OCI-LY7 (cell line): ENCODE measurements around the gene HOXA3. TPM values are rescaled to one million over a fixed set of nuclear protein-coding genes. Genes with fewer than 3 reads are reported as not detected.

Experiments used
- BruUV-seq: library from RNA; stranded (reverse); fragments of 400-500 nt; replicated peaks from 2 replicates; lab custom pipeline; 2021; lab: Mats Ljungman, UMichigan
- CTCF ChIA-PET: fragments of 300-600 bp; sonication (Branson Sonifier 250); formaldehyde crosslinking; loops from one replicate; lab custom pipeline; 2022; ENCODE audit warnings: antibody characterized with exemption; ENCODE audit not compliant: unreplicated experiment; lab: Charles Lee
- POLR2A ChIA-PET: fragments of 300-600 bp; sonication (Branson Sonifier 250); formaldehyde crosslinking; loops from one replicate; lab custom pipeline; 2022; ENCODE audit warnings: antibody characterized with exemption; lab: Charles Lee
- DNase-seq: peaks from one replicate; pipeline ENCODE4 v3.0.0-alpha.2; 2015; ENCODE audit warnings: low spot score
- H2AFZ ChIP-seq: fragments of 200-600 bp; sonication (generic), shearing (Covaris generic); 2 replicates; pipeline ENCODE4 v1.6.1; 2014; ENCODE audit warnings: mild to moderate bottlenecking, antibody characterized with exemption, low read length, moderate library complexity
- H3K27ac ChIP-seq: fragments of 200-600 bp; sonication (generic); 2 replicates; pipeline ENCODE4 v1.5.1; 2014; ENCODE audit warnings: mixed run types, low read depth, mild to moderate bottlenecking, moderate library complexity, low read length, inconsistent platforms; ENCODE audit not compliant: poor library complexity, severe bottlenecking
- H3K36me3 ChIP-seq: fragments of 200-600 bp; sonication (generic); 2 replicates; pipeline ENCODE4 v1.6.1; 2014; ENCODE audit warnings: mild to moderate bottlenecking, antibody characterized with exemption, low read length, moderate library complexity, mixed read lengths; ENCODE audit not compliant: insufficient read depth
- H3K4me1 ChIP-seq: fragments of 200-600 bp; sonication (generic); 2 replicates; pipeline ENCODE4 v1.5.1; 2014; ENCODE audit warnings: mild to moderate bottlenecking, low read length; ENCODE audit not compliant: insufficient read depth, poor library complexity, severe bottlenecking
- H3K4me2 ChIP-seq: fragments of 200-600 bp; sonication (generic); 2 replicates; pipeline ENCODE4 v1.6.1; 2014; ENCODE audit warnings: mild to moderate bottlenecking, low read length
- H3K4me3 ChIP-seq: fragments of 200-600 bp; sonication (generic); 2 replicates; pipeline ENCODE4 v1.5.1; 2014; ENCODE audit warnings: mild to moderate bottlenecking, low read depth, low read length; ENCODE audit not compliant: poor library complexity, severe bottlenecking
- H3K79me2 ChIP-seq: fragments of 200-600 bp; sonication (generic); 2 replicates; pipeline ENCODE4 v1.6.1; 2016; ENCODE audit warnings: low read depth, mild to moderate bottlenecking, low read length, moderate library complexity, mixed read lengths; ENCODE audit not compliant: insufficient read depth
- H3K9me2 ChIP-seq: fragments of 200-600 bp; sonication (generic); 2 replicates; pipeline ENCODE4 v1.6.1; 2016; ENCODE audit warnings: mild to moderate bottlenecking, low read length, mixed read lengths; ENCODE audit not compliant: insufficient read depth
- H3K9me3 ChIP-seq: fragments of 200-600 bp; sonication (generic); 2 replicates; pipeline ENCODE4 v1.6.1; 2014; ENCODE audit warnings: mild to moderate bottlenecking, mixed run types, low read length, mixed read lengths
- H4K20me1 ChIP-seq: fragments of 200-600 bp; sonication (generic); 2 replicates; pipeline ENCODE4 v1.6.1; 2014; ENCODE audit warnings: mild to moderate bottlenecking, antibody characterized with exemption, low read length, moderate library complexity, mixed read lengths; ENCODE audit not compliant: insufficient read depth
- EZH2phosphoT487 ChIP-seq: fragments of 200-600 bp; sonication (generic); IDR thresholded peaks from 2 replicates; pipeline ENCODE4 v1.6.1; 2018; ENCODE audit warnings: low read depth, borderline replicate concordance, mild to moderate bottlenecking, mixed run types, antibody characterized with exemption, low read length, moderate library complexity, mixed read lengths
- intact Hi-C: fragments of 100-400 bp; cut with micrococcal nuclease; formaldehyde crosslinking; loops from one replicate; pipeline ENCODE4 v1.10.0; 2022; ENCODE audit not compliant: unreplicated experiment
- total RNA-seq, 2 experiments: library from RNA; depleted of rRNA in 1 of 2; stranded (reverse); fragments of >200 nt in 1 of 2; shearing (Covaris generic) in 1 of 2; gene quantifications; 2 replicates each; pipeline ENCODE4 v1.2.3, GENCODE V29; 2014 to 2022
- TF ChIP-seq, protein P1 (sequence below): fragments of 200-600 bp; sonication (generic); conservative IDR thresholded peaks from 2 replicates; pipeline ENCODE4 v1.5.1; 2014; ENCODE audit warnings: mild to moderate bottlenecking, antibody characterized with exemption, low read length, moderate library complexity, mixed read lengths

HOXA3 gene
- total RNA-seq, 2 experiments from 2014 or later: 0.41 to 2.7 TPM

DNA sequence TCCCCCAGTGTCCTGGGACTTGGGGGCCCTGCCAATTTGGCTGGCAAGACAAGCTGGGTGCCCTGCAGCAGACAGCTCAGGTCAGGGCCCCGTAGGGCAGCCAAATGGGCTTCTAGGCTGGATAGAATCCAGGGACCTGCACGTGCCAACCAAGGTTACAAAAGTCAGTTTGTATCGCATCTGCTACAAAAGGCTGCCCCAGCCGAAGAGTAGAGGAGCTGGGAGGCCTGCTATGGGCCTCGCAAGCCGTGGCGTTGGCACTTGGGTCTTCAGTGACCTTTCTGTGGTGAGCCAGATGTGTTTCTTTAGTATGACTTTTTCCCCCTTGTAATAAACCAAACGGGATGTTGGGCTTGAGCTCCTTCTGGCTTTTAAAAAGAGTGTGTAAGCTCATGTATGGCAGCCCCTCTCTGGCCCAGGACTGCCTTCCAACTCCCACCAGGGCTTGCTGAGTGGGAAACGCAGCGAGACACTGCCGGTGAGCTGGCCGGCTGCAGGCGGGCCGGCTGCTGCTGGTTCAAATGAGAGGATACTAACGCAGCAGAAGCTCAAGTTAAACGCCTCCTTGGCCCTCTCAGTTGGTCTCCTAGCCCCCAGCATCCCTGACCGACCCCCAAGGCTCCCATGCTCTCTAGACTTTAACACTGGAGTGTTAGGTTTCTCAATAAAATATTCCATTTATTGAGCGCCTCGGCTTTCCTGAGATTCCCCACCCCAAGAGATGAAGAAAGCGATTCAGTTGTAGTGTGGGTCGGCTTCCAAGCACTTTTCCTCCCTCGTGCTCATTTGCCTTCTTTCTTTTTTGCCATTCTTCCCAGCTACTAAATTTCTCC, 24.8 kb upstream of the HOXA3 start:
- Histone ChIP-seq H3K79me2 (no peaks in the 10 kb centered on the region), H3K4me2 (no peak overlapping the region), H3K4me1 (no peaks in the 10 kb centered on the region), H4K20me1 (no peaks in the 10 kb centered on the region), H3K9me2 (no peaks in the 10 kb centered on the region), H2AFZ (no peak overlapping the region), H3K4me3 (no peak overlapping the region), H3K27ac (no peak overlapping the region), H3K36me3 (no peaks in the 10 kb centered on the region), H3K9me3 (no peaks in the 10 kb centered on the region)
- no peak for TF ChIP-seq EZH2phosphoT487
- TF ChIP-seq, protein P1, sequence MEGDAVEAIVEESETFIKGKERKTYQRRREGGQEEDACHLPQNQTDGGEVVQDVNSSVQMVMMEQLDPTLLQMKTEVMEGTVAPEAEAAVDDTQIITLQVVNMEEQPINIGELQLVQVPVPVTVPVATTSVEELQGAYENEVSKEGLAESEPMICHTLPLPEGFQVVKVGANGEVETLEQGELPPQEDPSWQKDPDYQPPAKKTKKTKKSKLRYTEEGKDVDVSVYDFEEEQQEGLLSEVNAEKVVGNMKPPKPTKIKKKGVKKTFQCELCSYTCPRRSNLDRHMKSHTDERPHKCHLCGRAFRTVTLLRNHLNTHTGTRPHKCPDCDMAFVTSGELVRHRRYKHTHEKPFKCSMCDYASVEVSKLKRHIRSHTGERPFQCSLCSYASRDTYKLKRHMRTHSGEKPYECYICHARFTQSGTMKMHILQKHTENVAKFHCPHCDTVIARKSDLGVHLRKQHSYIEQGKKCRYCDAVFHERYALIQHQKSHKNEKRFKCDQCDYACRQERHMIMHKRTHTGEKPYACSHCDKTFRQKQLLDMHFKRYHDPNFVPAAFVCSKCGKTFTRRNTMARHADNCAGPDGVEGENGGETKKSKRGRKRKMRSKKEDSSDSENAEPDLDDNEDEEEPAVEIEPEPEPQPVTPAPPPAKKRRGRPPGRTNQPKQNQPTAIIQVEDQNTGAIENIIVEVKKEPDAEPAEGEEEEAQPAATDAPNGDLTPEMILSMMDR: no peak
- intact Hi-C loops: no loop called here
- BruUV-seq: no TSS peak
- ChIA-PET POLR2A (interaction anchor here (0.6 kb wide), 1 partner anchor 1555 kb away, joined by 3 read pairs; no protein-coding TSS in a partner anchor), CTCF (no interaction called here)
- no peak for DNase-seq

DNA sequence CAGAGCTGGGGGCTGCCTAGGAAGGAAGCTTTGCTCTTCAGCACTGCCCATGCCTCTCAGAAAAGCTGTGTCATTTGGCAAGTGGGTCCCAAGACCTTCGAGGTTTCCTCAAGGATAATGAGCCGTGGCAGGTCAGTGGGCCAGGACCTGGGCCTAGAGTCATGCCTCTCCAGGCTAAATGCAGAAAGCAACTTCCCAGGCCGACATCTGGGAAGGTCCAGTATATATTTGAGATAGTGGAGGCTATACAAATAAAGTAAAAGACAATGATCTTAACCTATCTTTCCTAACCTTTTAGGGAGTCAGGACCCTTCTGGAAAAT, 24.1 kb upstream of the HOXA3 start:
- no TSS peak for BruUV-seq
- no peaks in the 10 kb centered on the region for H3K79me2 ChIP-seq
- H3K9me3 ChIP-seq: no peaks in the 10 kb centered on the region

More for the DNA sequence above, 24.1 kb upstream of the HOXA3 start:
- Histone ChIP-seq H3K27ac (no peak overlapping the region), H3K4me2 (no peak overlapping the region), H2AFZ (no peak overlapping the region), H4K20me1 (no peaks in the 10 kb centered on the region), H3K4me1 (no peaks in the 10 kb centered on the region), H3K36me3 (no peaks in the 10 kb centered on the region), H3K4me3 (no peak overlapping the region), H3K9me2 (no peaks in the 10 kb centered on the region)
- no peak for DNase-seq
- ChIA-PET CTCF (no interaction called here), POLR2A (no interaction called here)
- intact Hi-C loops: no loop called here
- no peak for TF ChIP-seq EZH2phosphoT487
- TF ChIP-seq, protein P1: no peak
